ENCODE measurements around the gene DLGAP1. TPM values are rescaled to one million over a fixed set of nuclear protein-coding genes. Genes with fewer than 3 reads are reported as not detected.

Gene DLGAP1
- total RNA-seq, 1 donor from 2014 or later, result 5.3 TPM

GRCh38 chr18:3931013-3931315 lies 524.1 kb downstream of the DLGAP1 start:
- no peak for DNase-seq

- DNase-seq, result no peak
Observed at GRCh38 chr18:3930126-3931012, 524.7 kb downstream of the DLGAP1 start.

GRCh38 chr18:3924455-3924854 lies 530.7 kb downstream of the DLGAP1 start:
- DNase-seq, result no peak

- DNase-seq, result no peak
Observed at GRCh38 chr18:3923750-3924149, 531.4 kb downstream of the DLGAP1 start.

GRCh38 chr18:3921826-3922225 lies 533.3 kb downstream of the DLGAP1 start:
- DNase-seq, result no peak

GRCh38 chr18:3920832-3921231 lies 534.3 kb downstream of the DLGAP1 start:
- DNase-seq, result no peak

- no peak for DNase-seq
Observed at GRCh38 chr18:3919396-3920061, 535.6 kb downstream of the DLGAP1 start.

GRCh38 chr18:3916082-3916481 lies 539.0 kb downstream of the DLGAP1 start:
- DNase-seq, result no peak

- DNase-seq, result no peak
Observed at GRCh38 chr18:3914833-3915610, 540.1 kb downstream of the DLGAP1 start.

GRCh38 chr18:3914109-3914508 lies 541.0 kb downstream of the DLGAP1 start:
- DNase-seq, result peak; percentile 1

- DNase-seq, result no peak
Observed at GRCh38 chr18:3912705-3913104, 542.4 kb downstream of the DLGAP1 start.

- DNase-seq, result no peak
Observed at GRCh38 chr18:3911413-3911812, 543.7 kb downstream of the DLGAP1 start.

- no peak for DNase-seq
Observed at GRCh38 chr18:3910512-3910911, 544.6 kb downstream of the DLGAP1 start.

- DNase-seq, result no peak
Observed at GRCh38 chr18:3907955-3908354, 547.2 kb downstream of the DLGAP1 start.

GRCh38 chr18:3906116-3906750 lies 548.9 kb downstream of the DLGAP1 start:
- DNase-seq, result no peak

- DNase-seq, result no peak
Observed at GRCh38 chr18:3903337-3903736, 551.8 kb downstream of the DLGAP1 start.

GRCh38 chr18:3902676-3903075 lies 552.4 kb downstream of the DLGAP1 start:
- DNase-seq, result no peak

- DNase-seq, result no peak
Observed at GRCh38 chr18:3901811-3902210, 553.3 kb downstream of the DLGAP1 start.

GRCh38 chr18:3901042-3901441 lies 554.1 kb downstream of the DLGAP1 start:
- no peak for DNase-seq

- no peak for DNase-seq
Observed at GRCh38 chr18:3900327-3900726, 554.8 kb downstream of the DLGAP1 start.

GRCh38 chr18:3898861-3899613 lies 556.1 kb downstream of the DLGAP1 start:
- no peak for DNase-seq

- no peak for DNase-seq
Observed at GRCh38 chr18:3892152-3892551, 563.0 kb downstream of the DLGAP1 start.

Measured in skin of body (tissue), 2 donors.